Caki2 (cell line): Measurements from ENCODE around the gene TIPARP. TPM values are rescaled to one million over a fixed set of nuclear protein-coding genes. Genes with fewer than 3 reads are reported as not detected.
"Not testable (repeated sequence)": the region's sequence is repeated elsewhere in the genome, so short reads cannot be mapped to it uniquely, and the experiment has no call there.

Experiments used
- DNase-seq: peaks from one replicate; pipeline ENCODE4 v3.0.0-alpha.2; 2015; ENCODE audit warnings: low read depth
- in situ Hi-C: cut with HindIII; loops from 2 replicates; pipeline ENCODE4 v1.10.0; 2016; ENCODE audit warnings: low sequenced_read_pairs, low pct_unique_long_range_greater_than_20kb, mixed read lengths
- total RNA-seq: library from RNA; depleted of rRNA; stranded (reverse); fragments of >200 nt; shearing (Covaris generic); gene quantifications from 2 replicates; pipeline ENCODE4 v1.2.3, GENCODE V29; 2014; ENCODE audit warnings: low replicate concordance

The TIPARP gene
- total RNA-seq, 1 experiment from 2014 or later = 14.3 TPM

DNA sequence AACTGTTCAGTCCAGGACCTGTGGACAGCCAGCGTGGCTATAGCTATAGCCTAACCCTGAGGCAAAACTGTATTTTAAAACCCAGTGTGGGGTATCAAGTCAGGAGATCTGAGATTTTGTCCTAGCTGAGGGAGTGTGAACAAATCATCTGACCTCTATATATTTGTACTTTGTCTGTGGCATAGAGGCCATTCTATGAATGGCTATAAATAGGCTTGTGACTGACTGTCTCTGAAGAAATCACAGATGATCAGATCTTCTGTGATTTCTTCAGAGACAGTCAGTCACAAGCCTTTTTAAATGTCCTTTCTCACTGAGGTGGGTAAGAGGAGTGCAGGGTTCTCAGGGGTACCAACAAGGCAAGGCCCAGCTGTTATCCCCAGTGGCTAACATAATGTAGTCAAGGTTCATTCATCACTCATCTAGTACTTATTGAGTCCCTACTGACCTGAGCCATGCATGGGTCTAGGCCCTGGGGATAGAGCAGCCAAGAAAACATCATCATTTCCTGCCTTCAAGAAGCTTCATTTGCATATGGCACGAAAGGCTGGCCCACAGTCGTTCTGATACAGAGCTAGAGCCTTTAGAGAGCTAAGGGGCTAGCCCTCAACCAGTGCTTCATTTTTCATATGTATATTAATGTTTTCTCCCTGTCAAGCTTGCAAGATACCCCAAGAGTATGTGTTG, 53.3 kb downstream of the TIPARP start:
- DNase-seq = no peak

DNA sequence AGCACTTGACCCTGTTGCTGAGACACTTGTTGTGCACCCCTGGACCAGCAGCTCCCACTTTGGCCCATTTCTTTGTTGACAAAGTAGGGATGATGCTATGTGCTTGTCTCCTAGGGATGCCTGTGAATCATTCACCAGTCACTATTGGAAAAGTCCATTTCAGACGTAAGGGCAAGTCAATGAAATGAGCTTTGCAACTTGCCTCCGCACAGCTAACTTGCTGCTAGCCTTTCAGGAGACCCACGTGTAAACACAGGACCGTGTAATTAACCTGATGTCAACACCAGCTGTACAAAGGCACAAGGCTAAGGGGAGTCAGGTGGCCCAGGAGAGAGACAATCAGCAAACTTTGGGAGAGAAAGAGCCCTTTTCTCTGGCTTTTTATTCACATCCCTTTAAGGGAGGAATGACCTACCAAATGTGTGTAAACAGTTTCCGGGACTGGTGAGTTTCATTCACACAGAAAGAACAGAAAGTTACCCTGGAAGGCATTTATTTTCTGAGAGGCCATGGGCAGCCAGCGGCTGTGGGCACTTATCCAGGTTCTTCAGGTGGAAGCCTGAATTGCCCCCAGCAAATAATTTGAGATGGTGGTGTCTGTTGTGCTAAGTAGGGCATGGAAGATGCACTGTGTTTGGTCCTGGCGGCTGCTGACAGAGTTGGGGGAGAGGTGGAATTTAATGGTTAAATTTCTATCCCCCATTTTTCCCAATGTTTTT, 54.0 kb downstream of the TIPARP start:
- DNase-seq = no peak
- in situ Hi-C loops = no loop called here

More for the DNA sequence above, 53.3 kb downstream of the TIPARP start:
- in situ Hi-C loops = no loop called here

- in situ Hi-C loops = no loop called here
- DNase-seq = no peak
Measured at GRCh38 chr3:156729460-156730179, 55.2 kb downstream of the TIPARP start.

- in situ Hi-C loops = no loop called here
- no peak for DNase-seq
Measured at GRCh38 chr3:156731813-156732212, 57.4 kb downstream of the TIPARP start.

DNA sequence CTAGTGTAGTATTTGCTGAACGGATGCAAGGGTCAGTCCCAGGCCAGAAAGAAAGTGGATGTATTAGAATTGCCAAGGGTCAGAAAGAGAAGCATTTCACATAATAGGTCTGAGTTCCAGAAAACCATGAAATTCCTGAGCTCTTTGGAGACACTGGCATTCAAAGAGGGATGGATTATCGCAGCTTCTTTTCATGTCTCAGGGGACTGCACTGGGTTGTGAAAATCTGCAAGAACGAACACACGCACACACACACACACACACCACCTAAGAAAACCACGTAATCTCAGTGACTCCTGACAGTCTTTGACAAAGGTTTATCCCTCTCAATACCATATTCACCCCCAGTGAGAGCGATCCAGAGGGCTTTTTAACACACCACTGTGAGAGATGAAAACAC, 57.9 kb downstream of the TIPARP start:
- no peak for DNase-seq
- in situ Hi-C loops = no loop called here

GRCh38 chr3:156732715-156733421, 58.5 kb downstream of the TIPARP start:
- in situ Hi-C loops = no loop called here
- no peak for DNase-seq

DNA sequence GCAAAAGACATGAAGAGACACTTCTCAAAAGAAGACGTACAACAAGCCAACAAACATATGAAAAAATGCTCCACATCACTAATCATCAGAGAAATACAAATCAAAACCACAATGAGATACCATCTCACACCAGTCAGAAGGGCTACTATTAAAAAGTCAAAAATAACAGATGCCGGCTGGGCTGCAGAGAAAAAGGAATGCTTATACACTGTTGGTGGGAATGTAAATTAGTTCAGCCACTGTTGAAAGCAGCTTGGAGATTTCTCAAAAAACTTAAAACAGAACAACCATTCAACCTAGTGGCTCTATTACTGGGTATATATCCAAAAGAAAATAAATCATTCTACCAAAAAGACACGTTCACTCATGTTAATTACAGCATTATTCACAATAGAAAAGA, 60.3 kb downstream of the TIPARP start:
- DNase-seq, in situ Hi-C loops: not testable (repeated sequence)

GRCh38 chr3:156735471-156735870, 61.1 kb downstream of the TIPARP start:
- in situ Hi-C loops = no loop called here

GRCh38 chr3:156737049-156737448, 62.7 kb downstream of the TIPARP start:
- DNase-seq, in situ Hi-C loops: not testable (repeated sequence)

More at GRCh38 chr3:156735471-156735870, 61.1 kb downstream of the TIPARP start:
- no peak for DNase-seq

GRCh38 chr3:156738251-156738650, 63.9 kb downstream of the TIPARP start:
- DNase-seq = no peak
- in situ Hi-C loops = no loop called here

DNA sequence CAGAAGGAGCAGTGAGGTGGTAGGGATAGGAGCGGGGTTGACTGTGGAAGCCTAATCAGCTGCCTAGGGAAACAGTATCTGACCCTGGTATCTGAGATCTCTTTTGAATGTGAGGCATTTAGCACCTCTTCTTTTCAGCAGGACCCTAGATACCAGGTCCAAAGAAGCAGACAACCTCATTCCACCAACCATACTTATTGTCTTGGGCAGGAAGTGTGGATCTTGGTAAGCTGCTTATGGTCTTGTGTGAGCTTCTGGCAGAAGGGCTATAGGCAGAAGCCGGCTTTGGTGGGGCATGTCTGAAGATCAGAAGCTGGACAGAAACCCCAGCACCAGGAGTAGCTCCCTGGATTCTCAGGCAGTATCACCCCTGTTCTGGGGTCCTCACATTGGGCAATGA, 65.6 kb downstream of the TIPARP start:
- DNase-seq = no peak
- in situ Hi-C loops = no loop called here

- DNase-seq, in situ Hi-C loops: not testable (repeated sequence)
Measured at GRCh38 chr3:156740581-156740980, 66.2 kb downstream of the TIPARP start.

- DNase-seq = no peak
- in situ Hi-C loops = no loop called here
Measured at GRCh38 chr3:156741935-156742334, 67.5 kb downstream of the TIPARP start.

DNA sequence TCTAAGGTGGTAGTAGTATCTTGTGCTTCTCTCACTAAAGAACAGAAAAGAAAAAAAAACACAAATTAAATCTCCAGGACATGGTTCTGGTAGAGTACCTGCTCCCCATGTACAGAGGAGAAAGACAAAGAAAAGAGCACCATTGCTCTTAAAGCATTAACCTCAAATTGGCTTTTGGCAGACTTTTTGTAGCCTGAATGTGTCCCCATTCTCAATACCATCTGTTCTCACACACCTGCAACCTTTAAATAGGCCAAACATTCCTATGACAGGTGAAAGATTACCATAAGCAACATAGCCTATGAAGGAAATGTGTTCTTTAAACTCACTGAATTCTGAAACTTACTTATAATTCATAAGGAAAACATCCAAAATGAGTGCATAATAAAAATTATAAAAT, 68.0 kb downstream of the TIPARP start:
- in situ Hi-C loops = no loop called here
- no peak for DNase-seq

GRCh38 chr3:156743859-156744258, 69.5 kb downstream of the TIPARP start:
- in situ Hi-C loops = no loop called here
- no peak for DNase-seq

DNA sequence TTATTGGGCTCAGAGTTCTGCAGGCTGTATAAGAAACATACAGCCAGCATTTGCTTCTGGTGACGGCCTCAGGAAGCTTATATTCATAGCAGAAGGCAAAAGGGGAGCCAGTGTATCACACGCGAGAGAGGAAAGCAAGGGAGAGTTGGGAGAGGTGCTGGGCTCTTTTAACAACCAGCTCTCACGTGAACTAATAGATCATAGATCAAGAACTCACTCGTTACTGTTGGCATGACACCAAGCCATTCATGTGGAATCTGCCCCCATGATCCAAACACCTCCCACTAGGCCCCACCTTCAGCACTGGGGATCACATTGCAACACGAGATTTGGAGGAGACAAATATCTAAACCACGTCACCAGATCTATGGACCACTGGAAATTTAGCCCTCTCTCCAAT, 70.2 kb downstream of the TIPARP start:
- in situ Hi-C loops = no loop called here
- no peak for DNase-seq

- no peak for DNase-seq
- in situ Hi-C loops = no loop called here
Measured at GRCh38 chr3:156745766-156746165, 71.4 kb downstream of the TIPARP start.

- no peak for DNase-seq
- in situ Hi-C loops = no loop called here
Measured at GRCh38 chr3:156747046-156747445, 72.7 kb downstream of the TIPARP start.

DNA sequence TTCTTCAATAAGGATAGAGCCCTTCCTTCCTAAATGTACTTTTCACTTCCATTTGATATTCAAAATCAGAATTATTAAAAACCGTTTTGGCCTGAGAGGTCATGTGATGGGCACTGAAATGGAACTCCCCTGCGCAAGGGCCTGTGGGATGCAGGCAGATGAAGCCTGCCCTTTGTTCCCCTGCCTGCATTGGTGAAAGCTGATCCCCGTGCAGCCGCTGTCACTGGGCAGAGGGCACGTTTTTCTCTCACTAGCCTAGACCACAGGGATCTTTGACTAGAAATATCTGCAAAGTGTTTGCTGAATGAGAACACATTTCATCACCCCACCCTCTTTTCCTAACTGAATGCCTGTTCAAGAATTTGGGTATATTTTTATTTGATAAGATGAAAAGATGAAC, 74.9 kb downstream of the TIPARP start:
- DNase-seq = no peak
- in situ Hi-C loops = no loop called here
